ENCODE data around the gene HSD17B14.
"Not testable (repeated sequence)": the region's sequence is repeated elsewhere in the genome, so short reads cannot be mapped to it uniquely, and the experiment has no call there.

The HSD17B14 gene

DNA sequence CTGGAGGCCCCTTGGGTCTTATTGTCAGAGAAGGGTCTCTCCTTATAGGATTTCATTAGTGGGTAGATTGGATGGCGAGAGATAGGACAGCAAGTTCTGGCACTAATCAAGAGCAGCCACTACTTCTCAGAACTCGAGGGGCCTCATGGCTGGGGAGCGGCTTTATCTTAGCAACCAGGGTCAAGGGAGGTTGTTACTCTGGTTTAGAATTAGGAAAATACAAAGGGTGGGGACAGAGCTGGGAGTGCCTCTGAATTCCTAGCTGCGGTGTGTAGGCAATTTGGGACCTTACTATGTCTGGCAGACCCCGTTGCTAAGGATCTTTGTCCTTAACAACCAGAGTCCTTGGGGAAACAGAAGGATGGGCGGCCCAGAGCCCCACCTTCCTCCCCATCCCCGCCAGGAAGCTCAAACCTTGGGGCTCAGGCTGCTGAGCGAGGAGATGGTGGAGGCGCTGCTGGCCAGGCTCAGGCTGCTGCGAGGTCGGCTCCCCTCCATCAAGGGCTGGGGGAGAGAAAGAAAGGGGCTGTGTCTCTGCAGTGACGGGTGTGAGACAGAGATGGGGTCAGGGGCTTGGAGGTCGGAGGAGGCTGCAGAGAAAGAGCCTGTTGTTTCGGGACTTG is 30.9 kb upstream of the HSD17B14 start:
- no peak for DNase-seq

DNA sequence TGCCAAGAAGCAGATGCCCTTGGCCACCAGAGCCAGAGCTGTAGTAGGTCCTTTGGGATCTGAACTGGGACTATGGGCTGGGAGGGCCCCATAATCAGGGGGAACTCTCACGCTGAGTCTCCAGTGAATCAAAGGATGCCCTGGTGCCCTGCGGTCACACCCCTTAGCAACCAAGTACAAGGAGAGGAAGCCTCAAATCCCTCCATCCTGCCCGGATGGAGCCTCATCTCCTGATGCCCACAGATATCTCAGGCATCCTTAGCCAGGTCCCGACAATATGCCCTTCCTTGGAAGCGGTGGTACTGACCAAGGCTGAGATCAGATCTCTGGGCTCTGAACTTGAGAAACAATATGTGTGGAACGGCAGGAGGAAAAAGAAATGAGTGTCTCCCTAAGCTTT is 30.4 kb upstream of the HSD17B14 start:
- DNase-seq: no peak

DNA sequence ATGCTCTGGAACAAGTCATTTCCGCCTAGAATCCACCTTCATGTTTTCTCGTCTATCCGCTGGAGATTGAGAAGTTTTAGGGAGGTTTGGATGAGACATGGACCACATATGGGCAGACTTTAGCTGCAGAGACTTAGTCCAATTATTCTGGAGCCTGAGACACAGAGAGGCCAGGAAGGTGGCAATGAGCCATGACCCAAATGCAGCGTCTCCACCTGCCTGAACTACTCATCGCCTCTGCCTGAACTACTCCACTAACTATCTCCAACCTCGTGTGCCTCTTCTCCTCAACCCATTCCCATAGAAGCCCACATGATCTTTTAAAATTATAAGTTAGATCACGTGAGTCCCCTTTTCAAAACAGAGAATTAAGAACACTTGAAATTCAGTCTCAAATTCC is 26.5 kb upstream of the HSD17B14 start:
- DNase-seq: no peak

DNA sequence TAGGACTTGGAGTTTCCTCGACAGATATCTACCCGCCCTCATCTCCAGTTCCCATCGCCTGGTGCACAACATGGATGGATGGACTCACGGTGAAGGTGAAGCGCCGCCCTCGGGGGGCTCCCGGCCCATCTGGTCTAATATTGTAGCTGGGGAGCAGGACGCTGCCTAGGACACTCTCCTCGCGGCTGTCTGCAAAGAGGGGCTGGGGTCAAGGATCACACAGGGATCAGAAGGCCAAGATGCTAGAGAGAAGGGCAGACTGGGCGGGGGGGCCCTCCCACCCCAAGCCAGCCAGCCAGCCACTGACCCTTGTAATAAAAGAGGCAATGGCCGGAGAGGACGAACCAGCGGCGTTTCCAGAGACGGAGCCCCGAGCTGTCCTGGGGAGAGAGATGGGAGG is 25.0 kb upstream of the HSD17B14 start:
- no peak for DNase-seq

DNA sequence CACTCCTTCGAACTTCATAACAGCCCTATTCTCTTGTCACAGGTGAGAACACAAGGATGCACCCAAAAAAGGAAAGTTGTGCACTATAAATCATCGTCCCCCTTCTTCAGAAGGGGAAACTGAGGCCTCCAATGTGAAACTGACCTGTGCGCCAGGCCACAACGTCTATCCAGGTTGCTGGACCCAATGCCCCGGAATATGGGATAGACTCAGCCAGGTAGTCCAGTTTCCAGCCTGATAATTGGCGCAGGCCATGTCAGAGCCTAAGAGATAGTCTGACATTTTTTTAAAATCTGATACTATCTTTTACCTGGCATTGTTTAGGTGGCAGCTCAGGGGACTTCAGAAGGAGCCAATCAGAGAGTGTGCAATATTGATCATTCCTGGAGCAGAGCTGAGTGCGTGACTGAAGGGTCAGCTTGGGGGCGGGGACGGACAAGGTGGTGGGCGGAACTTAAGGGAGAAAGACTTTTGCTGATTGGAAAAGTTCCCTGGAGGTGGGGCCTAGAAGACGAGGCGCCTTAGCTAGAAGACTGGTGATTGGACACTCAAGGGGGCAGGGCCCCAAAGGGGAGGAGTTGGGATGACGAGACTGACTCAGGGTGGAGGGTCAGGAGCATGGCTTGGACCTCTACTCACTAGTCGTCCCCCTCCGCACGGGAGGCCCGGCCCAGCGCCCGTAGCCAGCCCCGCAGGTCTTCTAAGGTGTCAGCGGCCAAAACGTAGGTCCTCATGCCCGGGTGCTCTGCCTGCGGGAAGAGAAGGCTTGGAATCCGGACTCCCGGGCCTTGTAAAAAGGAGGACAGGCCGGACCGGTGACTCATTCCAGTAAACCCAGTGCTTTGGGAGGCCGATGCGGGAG is 23.7 kb upstream of the HSD17B14 start:
- DNase-seq: no peak

DNA sequence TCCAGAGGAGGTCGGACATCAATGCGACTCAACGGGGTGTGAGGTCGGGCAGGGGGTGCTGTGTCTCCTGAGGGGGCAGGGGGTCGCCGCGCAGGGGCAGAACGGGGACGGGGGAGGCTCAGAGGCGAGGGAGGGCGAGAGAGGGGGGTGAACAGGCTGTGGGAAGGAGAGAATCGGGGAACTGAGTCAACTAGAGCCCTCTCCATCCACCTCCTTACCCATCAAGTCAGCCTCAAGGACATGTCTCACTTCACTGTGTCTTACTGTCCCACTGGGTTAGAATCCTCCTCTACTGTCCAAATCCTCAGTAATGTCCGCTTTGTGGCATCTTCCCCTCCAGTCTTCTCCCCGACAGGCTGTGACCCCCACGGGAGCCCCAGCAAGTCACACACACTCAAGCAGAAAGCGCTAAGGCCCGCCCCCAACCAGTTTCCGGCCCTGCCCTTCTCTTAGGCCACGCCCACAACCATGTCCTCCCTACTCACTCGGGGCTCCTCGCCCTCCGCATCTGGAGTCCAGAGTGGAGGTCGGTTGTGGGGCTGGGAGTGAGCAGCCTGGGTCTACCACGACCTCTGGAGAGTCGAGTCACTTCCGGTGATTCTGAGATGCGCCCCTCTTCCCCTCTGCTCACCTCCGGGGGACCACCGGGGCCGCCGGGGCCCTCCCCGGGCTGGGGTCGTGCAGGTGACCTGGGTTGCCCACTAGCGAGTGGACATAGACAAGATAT is 22.9 kb upstream of the HSD17B14 start:
- DNase-seq: peak; percentile 77

DNA sequence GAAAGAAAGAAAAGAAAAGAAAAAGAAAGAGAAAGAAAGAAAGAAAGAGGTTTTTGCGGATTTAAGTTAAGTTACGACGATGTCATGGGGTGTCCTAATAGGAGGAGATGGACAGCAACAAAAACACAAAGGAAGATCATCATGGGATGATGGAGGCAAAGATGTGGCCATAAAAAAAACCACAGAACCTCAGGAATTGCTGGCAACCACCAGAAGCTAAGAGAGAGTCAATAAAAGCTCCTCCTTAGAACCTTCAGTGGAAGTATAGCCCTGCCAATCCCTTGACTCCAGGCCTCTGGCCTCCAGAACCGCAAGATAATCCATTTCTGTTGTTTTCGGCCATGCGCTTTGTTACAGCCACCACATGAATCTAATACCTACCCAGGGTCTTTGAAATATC is 20.6 kb upstream of the HSD17B14 start:
- DNase-seq: no peak

DNA sequence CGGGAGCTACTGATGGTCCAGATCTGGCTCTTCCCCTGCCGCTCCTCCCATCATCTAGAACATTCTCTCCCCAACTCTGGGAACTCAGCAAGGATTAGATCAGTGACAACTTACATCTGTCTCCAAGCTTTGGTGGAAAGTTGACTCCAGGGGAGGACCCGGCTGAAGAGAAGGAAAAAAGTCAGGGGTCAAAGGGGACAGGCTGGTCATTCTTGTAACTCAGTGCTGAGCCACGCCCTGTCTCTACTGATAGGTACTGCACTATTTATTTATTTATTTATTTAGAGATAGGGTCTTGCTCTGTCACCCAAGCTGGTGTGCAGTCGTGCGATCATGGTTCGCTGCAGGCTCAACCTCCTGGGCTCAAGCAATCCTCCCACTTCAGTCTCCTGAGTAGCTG is 17.8 kb upstream of the HSD17B14 start:
- DNase-seq: no peak

DNA sequence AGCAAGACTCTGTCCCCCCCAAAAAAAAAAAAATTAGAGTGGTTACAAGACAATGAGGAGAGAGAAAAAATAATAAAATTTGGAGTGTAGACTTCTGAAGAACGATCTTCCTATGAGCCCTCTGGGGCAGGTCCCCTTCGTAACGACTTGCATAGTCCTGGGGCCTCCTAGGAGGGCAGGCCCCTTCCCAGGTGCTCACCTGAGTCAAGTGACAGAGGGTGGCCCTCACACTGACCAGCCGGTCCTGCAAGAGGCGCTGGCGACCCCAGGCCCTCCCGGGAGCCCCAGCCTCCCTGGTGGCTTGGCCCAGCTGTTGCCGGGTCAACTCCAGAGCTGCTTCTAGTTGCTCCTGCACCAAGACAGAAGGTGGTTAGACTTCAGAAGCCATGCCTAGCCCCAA is 17.2 kb upstream of the HSD17B14 start:
- DNase-seq: no peak

DNA sequence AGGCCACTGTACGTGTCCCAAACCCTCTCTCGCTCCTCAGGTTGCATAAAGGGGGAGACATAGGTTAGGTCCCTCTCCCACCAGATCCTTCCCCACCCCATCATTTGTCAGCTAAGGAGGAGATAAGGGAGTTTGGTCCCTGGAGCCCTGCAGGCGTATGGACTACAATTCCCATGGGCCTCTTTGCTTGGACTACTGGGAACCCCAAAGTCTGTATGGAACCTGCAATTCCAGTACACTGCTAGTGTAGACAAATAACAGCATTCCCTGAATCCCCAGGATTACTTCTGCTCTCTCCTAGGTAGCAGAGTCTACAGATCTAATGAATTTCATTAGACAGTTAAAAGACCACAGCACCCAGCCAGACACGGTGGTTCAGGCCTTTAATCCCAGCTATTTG is 16.0 kb upstream of the HSD17B14 start:
- DNase-seq: no peak

DNA sequence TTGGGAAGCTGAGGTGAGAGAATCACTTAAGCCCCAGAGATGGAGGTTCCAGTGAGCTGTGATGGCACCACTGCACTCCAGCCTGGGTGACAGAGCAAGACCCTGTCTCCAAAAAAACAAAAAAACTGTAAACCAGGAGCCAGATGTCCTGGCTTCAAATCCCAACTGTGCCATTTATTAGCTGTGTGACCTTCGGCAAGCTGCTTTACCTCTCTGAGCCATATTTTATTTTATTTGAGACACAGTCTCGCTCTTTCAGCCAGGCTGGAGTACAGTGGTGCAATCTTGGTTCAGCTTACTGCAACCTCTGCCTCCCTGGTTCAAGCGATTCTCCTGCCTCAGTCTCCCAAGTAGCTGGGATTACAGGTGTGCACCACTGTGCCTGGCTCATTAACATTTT is 10.4 kb upstream of the HSD17B14 start:
- DNase-seq: not testable (repeated sequence)

DNA sequence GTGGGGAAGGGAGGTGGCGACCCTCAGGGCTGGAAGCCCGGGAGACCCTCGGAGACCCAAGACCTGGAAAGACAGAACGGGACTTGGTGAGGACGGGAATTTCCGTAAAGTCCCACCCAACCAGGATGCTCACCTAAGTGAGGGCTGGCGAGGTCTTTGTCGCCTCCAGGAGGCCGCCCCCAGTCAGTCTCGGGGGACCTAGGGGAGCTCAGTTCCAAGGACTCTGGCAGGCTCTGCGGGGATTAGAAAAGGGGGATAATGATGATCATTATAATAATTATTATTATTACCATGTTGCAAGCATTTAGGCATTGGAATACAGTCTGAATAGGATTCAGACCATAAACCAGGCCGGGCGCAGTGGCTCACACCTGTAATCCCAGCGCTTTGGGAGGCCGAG is 9.1 kb upstream of the HSD17B14 start:
- DNase-seq: no peak

DNA sequence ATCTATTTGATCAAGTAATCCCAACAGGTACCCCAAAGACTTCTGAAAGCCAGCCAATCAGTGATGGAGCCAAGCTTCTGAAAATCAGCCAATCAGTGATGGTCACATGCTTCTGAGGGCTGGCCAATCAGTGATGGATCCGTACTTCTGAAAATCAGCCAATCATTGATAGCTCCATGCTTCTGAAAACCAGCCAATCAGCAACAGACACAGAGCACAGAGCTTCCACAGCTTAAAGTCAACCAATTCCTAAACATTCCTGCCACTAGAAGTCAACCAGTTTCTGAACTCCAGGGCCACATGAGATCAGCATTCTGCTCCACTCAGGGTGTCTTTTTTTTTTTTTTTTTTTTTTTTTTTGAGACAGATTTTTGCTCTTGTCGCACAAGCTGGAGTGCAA is 8.2 kb upstream of the HSD17B14 start:
- no peak for DNase-seq

DNA sequence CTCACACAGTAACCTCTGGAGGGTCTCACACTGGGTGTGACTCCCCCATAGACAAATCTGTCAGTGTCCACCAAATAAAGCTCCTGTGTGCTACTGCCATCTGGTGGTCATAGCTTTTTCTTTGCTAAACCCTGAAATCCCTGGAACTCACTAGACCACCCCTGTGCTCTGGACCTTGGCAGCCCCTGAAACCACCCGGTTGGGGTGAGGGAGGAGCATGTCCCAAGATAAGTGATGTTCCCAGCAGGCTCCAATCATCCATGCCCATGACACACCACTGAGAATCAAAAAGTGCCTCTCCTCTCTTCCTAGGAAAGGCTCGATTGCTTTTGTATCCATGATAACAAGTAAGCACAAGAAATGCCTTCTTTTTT is 6.5 kb upstream of the HSD17B14 start:
- DNase-seq: peak; percentile 55

DNA sequence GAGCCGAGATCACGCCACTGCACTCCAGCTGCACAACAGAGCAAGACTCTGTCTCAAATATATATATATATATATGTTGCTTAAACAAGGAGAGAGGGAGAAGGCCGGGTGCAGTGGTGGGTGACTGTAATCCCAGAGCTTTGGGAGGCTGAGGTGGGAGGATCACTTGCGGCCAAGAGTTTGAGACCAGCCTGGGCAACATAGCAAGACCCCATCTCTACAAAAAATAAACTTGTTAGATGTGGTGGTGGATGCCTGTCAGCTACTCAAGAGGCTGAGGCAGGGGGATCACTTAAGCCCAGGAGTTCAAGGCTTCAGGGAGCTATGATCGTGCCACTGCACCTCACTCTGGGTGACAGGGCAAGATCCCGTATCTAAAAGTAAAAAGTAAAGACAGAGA is 5.3 kb upstream of the HSD17B14 start:
- DNase-seq: no peak

DNA sequence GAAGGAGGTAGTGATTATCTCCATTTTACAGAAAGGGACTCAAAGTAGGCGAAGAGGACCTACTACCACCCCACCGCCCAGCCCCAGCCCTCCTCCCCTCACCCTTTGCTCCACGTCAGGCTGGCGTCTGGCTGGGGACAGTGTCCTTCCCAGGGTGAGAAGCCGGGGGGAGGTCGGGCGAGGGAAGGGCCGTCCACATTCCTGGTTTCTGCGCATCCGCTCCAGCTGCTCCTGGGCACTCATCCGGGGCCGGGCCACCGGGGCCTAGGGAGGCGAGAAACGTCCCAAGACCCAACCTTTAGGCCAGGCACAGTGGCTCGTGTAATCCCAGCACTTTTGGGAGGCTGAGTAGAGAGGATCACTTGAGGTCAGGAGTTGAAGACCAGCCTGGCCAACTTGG is 4.8 kb upstream of the HSD17B14 start:
- DNase-seq: no peak

DNA sequence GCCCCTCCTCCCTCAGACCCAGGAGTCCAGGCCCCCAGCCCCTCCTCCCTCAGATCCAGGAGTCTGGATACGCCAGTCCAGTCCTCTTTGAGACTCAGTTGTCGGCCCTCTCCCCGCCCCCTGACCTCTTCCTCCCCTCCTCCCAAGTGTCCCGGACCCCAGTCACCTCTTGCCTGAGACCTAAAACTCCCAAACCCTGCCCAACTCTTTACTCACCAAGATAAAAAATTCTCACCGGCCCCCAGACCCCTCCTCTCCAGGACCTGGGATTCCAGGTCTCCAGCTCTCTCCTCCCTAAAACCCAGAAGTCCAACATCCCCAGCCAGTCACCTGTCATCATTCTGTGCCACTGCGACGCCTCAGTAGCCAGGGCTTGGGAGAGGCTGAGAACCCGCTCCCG is 1.4 kb upstream of the HSD17B14 start:
- no peak for DNase-seq

DNA sequence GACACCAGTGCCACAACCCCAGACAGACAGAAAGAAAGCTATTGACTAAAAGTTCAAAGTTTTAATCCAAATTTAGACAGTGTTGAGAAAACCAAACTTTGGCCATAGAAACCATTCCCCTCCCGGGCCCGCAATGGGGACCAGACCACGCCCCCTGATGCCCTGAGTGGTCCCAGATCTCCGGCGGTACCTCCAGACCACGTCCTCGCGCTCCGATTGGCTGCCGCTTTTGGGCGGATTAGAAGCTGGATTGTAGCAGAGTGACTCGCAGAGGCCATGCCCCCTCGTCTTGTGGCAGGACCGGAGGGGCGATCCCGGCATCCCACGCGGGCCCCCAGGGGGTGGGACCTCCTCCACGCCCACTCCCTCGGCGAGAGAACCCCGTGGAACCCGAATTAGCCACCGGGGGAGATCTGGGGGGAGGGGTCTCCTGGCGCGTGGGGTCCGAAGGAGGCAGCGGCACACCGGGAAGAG is 797 bp upstream of the HSD17B14 start:
- peak; percentile 83 for DNase-seq

DNA sequence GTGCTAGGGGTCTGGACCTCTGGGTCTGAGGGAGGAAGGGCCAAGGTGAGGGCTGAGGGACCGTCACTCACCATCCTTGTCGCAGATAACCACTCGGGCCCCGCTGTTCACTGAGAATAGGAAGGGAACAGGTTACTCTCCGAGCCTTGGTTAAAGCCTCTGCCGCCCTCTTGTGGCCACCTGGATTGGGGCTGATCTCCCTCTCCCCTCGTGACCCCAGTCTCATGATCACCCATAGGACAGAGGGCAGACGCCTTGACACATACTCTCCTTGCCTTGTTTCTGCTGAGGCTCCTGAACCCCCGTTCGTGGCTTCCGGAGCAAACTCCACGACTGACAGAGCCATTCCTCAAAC is 580 bp downstream of the HSD17B14 start:
- DNase-seq: peak; percentile 96

DNA sequence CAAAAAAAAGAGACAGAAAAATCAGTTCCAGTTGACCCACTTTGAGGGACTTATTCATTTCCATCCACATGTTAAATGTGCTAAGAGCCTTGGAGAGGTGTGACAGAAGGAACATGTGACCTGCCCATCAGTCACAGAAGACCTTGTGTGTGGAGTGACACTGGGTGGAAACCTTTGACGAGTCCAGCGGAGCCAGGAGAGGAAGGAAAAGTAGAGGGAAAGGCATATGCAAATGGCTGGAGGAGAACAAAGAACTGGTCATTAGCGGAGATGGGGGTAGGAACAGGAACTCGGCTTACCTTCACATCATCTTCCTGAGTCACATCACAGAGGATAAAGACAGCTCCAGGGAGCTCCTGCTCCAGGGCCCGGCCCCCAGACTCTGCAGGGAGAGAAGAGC is 2.3 kb downstream of the HSD17B14 start:
- DNase-seq: no peak

DNA sequence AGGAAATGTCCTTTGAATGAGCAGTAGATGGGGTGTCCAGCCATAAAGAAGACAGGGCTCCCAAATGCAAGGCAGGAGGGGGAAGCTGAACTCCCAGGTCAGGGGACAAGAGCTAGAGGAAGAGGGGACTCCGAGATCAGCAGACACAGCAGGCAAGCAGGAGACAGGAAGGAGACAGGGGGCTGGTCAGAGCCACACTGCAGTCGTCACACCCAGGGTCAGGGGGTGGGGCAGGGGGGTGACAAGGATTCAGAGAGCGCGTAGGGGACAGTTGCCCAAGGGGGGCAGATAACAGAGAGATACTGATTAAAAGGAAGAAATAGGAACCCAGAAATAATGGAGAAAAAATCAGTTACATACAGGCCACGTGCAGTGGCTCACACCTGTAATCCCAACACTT is 3.2 kb downstream of the HSD17B14 start:
- no peak for DNase-seq

DNA sequence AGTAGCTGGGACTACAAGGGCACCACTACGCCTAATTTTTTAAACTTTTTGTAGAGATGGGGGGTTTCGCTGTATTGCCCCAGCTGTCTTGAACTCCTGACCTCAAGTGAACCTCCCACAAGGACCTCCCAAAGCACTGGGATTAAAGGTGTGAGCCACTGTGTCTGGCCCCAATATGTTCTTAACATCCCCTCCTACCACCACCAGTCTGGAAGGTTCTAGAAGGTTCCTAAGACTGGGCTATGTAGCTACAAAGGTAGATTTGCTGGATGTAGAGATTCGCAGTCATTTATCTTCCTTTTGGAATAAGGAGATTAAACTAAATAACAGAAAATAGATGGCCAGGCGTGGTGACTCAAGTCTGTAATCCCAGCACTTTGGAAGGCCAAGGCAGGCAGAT is 5.3 kb downstream of the HSD17B14 start:
- DNase-seq: no peak

DNA sequence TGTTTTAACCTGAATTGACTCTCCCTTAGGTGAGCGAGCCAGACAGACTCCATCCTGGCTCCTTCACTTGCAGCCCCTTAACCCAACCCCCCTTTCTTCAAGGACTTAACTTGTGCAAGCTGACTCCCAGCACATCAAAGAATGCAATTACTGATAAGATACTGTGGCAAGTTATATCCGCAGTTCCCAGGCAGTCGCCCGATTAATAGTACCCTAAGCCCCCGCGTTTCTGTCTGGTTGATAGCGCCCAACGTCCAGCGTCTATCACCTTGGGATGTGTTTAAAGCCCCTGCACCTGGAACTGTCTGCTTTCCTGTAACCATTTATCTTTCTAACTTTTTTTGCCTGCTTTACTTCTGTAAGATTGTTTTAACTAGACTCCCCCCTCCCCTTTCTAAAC is 6.2 kb downstream of the HSD17B14 start:
- DNase-seq: no peak

DNA sequence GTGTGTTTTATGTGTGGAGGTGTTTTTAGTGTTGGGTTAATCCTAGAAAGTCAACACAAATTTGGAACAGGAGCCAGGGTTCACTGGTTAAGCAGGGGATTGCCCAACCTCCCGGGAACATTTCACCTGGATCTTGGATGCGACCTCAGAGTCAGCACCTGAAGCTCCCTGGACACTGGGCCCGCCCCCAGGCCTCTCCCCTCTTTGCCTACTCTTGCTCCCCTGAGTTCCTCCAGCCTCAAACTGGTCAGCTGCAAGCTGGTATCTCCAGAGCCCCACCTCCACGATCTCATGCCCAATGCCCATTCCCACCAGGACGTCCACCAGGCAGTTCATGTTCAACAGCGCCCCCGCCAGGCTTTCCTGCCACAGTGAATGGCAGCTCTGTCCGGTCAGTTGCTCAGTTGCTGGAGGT is 9.7 kb downstream of the HSD17B14 start:
- DNase-seq: no peak
